Measurements from ENCODE around the gene XPO4. TPM values are rescaled to one million over a fixed set of nuclear protein-coding genes. Genes with fewer than 3 reads are reported as not detected.

Gene XPO4
- total RNA-seq, 3 donors from 2014 or later = 13.1 to 14.6 (median 13.5) TPM

GRCh38 chr13:20740021-20740420 is 162.5 kb downstream of the XPO4 start:
- no peak overlapping the region for H3K4me3 ChIP-seq
- TF ChIP-seq, protein P1, sequence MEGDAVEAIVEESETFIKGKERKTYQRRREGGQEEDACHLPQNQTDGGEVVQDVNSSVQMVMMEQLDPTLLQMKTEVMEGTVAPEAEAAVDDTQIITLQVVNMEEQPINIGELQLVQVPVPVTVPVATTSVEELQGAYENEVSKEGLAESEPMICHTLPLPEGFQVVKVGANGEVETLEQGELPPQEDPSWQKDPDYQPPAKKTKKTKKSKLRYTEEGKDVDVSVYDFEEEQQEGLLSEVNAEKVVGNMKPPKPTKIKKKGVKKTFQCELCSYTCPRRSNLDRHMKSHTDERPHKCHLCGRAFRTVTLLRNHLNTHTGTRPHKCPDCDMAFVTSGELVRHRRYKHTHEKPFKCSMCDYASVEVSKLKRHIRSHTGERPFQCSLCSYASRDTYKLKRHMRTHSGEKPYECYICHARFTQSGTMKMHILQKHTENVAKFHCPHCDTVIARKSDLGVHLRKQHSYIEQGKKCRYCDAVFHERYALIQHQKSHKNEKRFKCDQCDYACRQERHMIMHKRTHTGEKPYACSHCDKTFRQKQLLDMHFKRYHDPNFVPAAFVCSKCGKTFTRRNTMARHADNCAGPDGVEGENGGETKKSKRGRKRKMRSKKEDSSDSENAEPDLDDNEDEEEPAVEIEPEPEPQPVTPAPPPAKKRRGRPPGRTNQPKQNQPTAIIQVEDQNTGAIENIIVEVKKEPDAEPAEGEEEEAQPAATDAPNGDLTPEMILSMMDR (IDR thresholded peaks at IDR 0.05) = no peak
- no peaks in the 10 kb centered on the region for H3K36me3 ChIP-seq (ENCODE audit: low read depth)
- no peaks in the 10 kb centered on the region for H3K4me1 ChIP-seq (ENCODE audit: low read depth)
- intact Hi-C loops (cut with DNase I, micrococcal nuclease) = no loop called here
- ATAC-seq (no peak), DNase-seq (no peak)
- H3K9me3 ChIP-seq = no peaks in the 10 kb centered on the region

DNA sequence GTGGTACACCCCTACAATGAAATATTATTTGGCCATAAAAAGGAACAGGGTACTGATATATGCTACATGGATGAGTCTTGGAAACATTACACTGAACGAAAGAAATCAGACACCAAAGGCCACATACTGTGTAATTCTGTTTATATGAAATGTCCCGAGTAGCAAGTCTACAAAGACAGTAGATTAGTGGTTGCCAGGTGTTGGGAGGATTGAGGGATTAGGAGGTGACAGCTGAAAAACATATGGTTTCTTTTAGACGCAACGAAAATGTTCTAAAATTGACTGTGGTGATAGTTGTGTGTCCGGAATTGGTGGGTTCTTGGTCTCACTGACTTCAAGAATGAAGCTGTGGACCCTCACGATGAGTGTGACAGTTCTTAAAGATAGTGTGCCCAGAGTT is 163.9 kb downstream of the XPO4 start:
- DNase-seq (no peak), ATAC-seq (no peak)
- H3K4me1 ChIP-seq (ENCODE audit: low read depth) = no peaks in the 10 kb centered on the region
- TF ChIP-seq, protein P1 (IDR thresholded peaks at IDR 0.05) = no peak
- H3K4me3 ChIP-seq = no peak overlapping the region
- no peaks in the 10 kb centered on the region for H3K36me3 ChIP-seq (ENCODE audit: low read depth)
- intact Hi-C loops (cut with DNase I, micrococcal nuclease) = no loop called here
- no peaks in the 10 kb centered on the region for H3K9me3 ChIP-seq

DNA sequence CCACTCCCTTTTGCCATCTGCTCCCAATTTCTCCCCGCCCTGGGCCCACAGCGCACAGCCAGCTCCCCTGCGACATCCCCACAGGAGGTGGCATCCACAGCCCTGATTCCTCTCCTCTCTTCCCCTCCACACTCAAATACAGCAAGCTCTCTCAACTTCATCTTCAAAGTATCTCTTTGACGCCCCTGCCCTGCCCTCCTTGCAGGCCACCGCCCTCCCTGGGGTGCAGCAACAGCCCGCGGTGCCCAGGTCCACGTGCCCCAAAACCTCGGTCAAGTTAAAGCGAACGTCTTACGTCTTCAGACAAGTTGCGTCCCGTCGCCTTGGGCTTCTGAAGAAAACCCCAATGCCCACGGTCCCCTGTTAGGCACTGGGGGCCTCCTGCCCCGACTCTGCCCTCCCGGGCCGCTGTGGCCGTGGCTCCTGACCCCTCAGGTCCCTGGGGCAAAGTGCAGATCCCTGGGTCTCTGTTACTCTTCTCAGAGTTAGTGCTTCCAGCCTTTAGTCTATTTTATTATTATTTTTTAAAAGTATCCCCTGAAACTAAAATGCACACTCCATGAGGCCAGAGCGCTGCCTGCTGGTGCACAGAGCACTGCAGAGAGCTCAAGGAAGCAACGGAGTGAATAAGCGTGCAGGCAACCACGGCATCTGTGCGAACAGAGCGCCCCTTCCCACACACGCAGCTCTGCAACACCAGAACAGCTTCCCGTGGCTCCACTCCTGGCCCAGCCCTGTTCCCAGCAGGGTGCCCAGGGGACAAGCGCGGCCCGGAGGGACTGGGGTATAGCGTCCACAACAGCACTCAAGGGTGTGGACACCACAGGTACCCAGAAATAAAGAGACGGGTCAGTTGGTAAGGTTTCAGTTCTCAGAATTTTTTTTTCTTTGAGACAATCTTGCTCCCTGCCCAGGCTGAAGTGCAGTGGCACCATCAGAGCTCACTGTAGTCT is 172.6 kb downstream of the XPO4 start:
- no peak for ATAC-seq
- TF ChIP-seq, protein P1 (IDR thresholded peaks at IDR 0.05) = no peak
- DNase-seq = no peak
- Histone ChIP-seq H3K4me1 (ENCODE audit: low read depth) (no peaks in the 10 kb centered on the region), H3K36me3 (ENCODE audit: low read depth) (no peaks in the 10 kb centered on the region), H3K9me3 (no peaks in the 10 kb centered on the region), H3K4me3 (no peak overlapping the region)
- intact Hi-C loops (cut with DNase I, micrococcal nuclease) = no loop called here

GRCh38 chr13:20728579-20729311 is 173.8 kb downstream of the XPO4 start:
- TF ChIP-seq, protein P1 (IDR thresholded peaks at IDR 0.05) = no peak
- no peak for ATAC-seq
- intact Hi-C loops (cut with DNase I, micrococcal nuclease) = no loop called here

DNA sequence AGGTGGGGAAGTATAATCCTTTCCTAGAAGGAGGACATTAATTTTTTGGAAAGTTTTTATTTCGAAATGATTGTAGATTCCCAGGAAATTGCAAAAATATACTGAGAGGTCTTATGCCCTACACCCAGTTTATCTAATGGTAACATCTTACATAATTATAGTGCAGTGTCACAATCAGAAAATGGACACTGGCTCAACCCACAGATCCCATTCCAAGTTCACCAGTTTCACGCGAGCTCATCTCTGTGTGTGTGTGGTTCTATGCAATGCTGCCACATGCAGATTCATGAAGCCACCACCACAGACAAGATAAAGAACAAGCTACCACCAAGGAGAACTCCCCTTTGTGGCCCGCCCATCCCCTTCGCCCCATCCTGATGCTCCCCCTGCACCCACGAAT is 174.7 kb downstream of the XPO4 start:
- TF ChIP-seq, protein P1 (IDR thresholded peaks at IDR 0.05) = no peak
- no peak for DNase-seq
- no peaks in the 10 kb centered on the region for H3K36me3 ChIP-seq (ENCODE audit: low read depth)
- H3K4me3 ChIP-seq = no peak overlapping the region
- intact Hi-C loops (cut with DNase I, micrococcal nuclease) = no loop called here
- no peaks in the 10 kb centered on the region for H3K4me1 ChIP-seq (ENCODE audit: low read depth)
- ATAC-seq = no peak
- H3K9me3 ChIP-seq = no peaks in the 10 kb centered on the region

More at GRCh38 chr13:20728579-20729311, 173.8 kb downstream of the XPO4 start:
- no peaks in the 10 kb centered on the region for H3K36me3 ChIP-seq (ENCODE audit: low read depth)
- no peak overlapping the region for H3K4me3 ChIP-seq
- H3K9me3 ChIP-seq = no peaks in the 10 kb centered on the region
- no peak for DNase-seq
- no peaks in the 10 kb centered on the region for H3K4me1 ChIP-seq (ENCODE audit: low read depth)

Other genes starting within 250 kb of the XPO4 start
- gene IL17D, start 199.0 kb downstream of the XPO4 start, total RNA-seq = 1 to 10 TPM in 1 of 3 donors, under 1 TPM in 2; 0.41 to 1.5 (median 0.41) TPM
- gene EEF1AKMT1, start 128.8 kb downstream of the XPO4 start, total RNA-seq = 10 to 100 TPM in 1 of 3 donors, 1 to 10 TPM in 2; 4.9 to 11.6 (median 5.1) TPM
- 10 to 100 TPM in 2 of 3 donors, 1 to 10 TPM in 1; 9.1 to 25.9 (median 10.3) TPM for gene LATS2, start 158.8 kb upstream of the XPO4 start, total RNA-seq
- gene SAP18, start 237.4 kb upstream of the XPO4 start, total RNA-seq = 100 to 1,000 TPM; 205 to 221 (median 211) TPM

Measured in mucosa of descending colon (tissue), 3 donors.